NB4 (cell line): ENCODE measurements around the gene KRT7.

Experiments
- MAX ChIP-seq: IDR thresholded peaks from 2 replicates; pipeline ENCODE4 v1.6.1; 2011; ENCODE audit warnings: low read depth, low read length
- MYC ChIP-seq: IDR thresholded peaks from 2 replicates; pipeline ENCODE4 v1.6.1; 2011; ENCODE audit warnings: low read depth, low read length
- POLR2A ChIP-seq: IDR thresholded peaks from 2 replicates; pipeline ENCODE4 v1.6.1; 2011; ENCODE audit warnings: mild to moderate bottlenecking; ENCODE audit not compliant: insufficient read length; ENCODE audit errors: extremely low read depth
- TF ChIP-seq, protein P1 (sequence below): IDR thresholded peaks from one replicate; pipeline ENCODE4 v1.5.1; 2012; ENCODE audit warnings: low read depth, low read length

- TF ChIP-seq, protein P1, sequence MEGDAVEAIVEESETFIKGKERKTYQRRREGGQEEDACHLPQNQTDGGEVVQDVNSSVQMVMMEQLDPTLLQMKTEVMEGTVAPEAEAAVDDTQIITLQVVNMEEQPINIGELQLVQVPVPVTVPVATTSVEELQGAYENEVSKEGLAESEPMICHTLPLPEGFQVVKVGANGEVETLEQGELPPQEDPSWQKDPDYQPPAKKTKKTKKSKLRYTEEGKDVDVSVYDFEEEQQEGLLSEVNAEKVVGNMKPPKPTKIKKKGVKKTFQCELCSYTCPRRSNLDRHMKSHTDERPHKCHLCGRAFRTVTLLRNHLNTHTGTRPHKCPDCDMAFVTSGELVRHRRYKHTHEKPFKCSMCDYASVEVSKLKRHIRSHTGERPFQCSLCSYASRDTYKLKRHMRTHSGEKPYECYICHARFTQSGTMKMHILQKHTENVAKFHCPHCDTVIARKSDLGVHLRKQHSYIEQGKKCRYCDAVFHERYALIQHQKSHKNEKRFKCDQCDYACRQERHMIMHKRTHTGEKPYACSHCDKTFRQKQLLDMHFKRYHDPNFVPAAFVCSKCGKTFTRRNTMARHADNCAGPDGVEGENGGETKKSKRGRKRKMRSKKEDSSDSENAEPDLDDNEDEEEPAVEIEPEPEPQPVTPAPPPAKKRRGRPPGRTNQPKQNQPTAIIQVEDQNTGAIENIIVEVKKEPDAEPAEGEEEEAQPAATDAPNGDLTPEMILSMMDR = no peak
- TF ChIP-seq POLR2A (no peak), MAX (no peak), MYC (no peak)
These were observed 11.6 kb downstream of the KRT7 start for GRCh38 chr12:52244615-52244994.
